Retinal pigment epithelial cell (primary cell): ENCODE results near the gene RBM26.

Experiments
- DNase-seq: peaks from one replicate; pipeline ENCODE4 v3.0.0-alpha.2; 2010; ENCODE audit warnings: low read depth
- H3K4me3 ChIP-seq: 2 replicates; pipeline ENCODE4 v1.5.1; 2011; ENCODE audit warnings: mild to moderate bottlenecking, low read length, control low read depth, moderate library complexity
- CTCF ChIP-seq: conservative IDR thresholded peaks from 2 replicates; pipeline ENCODE4 v1.5.1; 2011; ENCODE audit warnings: low read depth, low read length, control low read depth, inconsistent platforms

Gene RBM26

DNA sequence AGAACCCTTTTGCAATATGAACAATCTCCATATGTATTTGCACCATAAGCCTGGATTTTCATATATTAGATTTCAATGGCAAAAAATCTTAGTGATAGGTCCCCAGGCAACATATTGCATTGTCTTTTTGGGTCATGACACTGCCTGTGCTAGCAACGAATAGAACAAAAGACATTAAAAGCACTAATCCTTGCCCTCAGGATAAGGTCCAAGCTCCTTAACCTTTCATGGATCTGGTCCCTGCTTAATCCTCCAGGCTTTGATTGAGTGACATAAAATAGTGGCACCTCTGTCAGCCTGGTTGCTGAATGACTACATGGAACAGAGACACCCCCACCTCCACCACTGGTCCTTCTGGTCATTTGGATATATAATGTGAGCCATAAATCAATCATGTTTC is 134.4 kb downstream of the RBM26 start:
- DNase-seq: no peak
- no peak overlapping the region for H3K4me3 ChIP-seq
- no peak for TF ChIP-seq CTCF

GRCh38 chr13:79270859-79271258 is 135.2 kb downstream of the RBM26 start:
- no peak overlapping the region for H3K4me3 ChIP-seq
- no peak for TF ChIP-seq CTCF
- no peak for DNase-seq
